ENCODE measurements around the gene ZBTB7C.
A peak's percentile ranks its signal among the peaks of the same experiment; 100 is the strongest.

The ZBTB7C gene

GRCh38 chr18:48186861-48187260, 222.3 kb downstream of the ZBTB7C start:
- Mint-ChIP-seq H3K4me3 (no peak overlapping the region), H3K27ac (peak overlapping the region; percentile 9 to 86 (median 65)), H3K9me3 (no peaks in the 10 kb centered on the region), H3K36me3 (ENCODE audit: low read depth) (no peaks in the 10 kb centered on the region), H3K4me1 (peaks cover 72% of the 10 kb centered on the region), H3K27me3 (ENCODE audit: low read depth) (peaks cover 5% of the 10 kb centered on the region)
- no peak for TF ChIP-seq CTCF (IDR thresholded peaks at IDR 0.05; ENCODE audit: unreplicated experiment in 3 of 3)

- Mint-ChIP-seq H3K36me3 (ENCODE audit: low read depth) (no peaks in the 10 kb centered on the region), H3K4me3 (peak overlapping the region in 1 of 3 experiments; percentile 13), H3K27me3 (ENCODE audit: low read depth) (peaks cover 8% of the 10 kb centered on the region), H3K27ac (peak overlapping the region; percentile 9 to 86 (median 32)), H3K4me1 (peaks cover 71% of the 10 kb centered on the region), H3K9me3 (no peaks in the 10 kb centered on the region)
- no peak for TF ChIP-seq CTCF (IDR thresholded peaks at IDR 0.05; ENCODE audit: unreplicated experiment in 3 of 3)
These were observed 222.9 kb downstream of the ZBTB7C start for GRCh38 chr18:48186131-48186766.

GRCh38 chr18:48184118-48184517, 225.1 kb downstream of the ZBTB7C start:
- Mint-ChIP-seq H3K36me3 (ENCODE audit: low read depth) (no peaks in the 10 kb centered on the region), H3K27me3 (ENCODE audit: low read depth) (peaks cover 8% of the 10 kb centered on the region), H3K4me1 (peaks cover 61% of the 10 kb centered on the region), H3K9me3 (no peaks in the 10 kb centered on the region), H3K4me3 (no peak overlapping the region), H3K27ac (no peak overlapping the region)
- no peak for TF ChIP-seq CTCF (IDR thresholded peaks at IDR 0.05; ENCODE audit: unreplicated experiment in 3 of 3)

GRCh38 chr18:48183613-48184012, 225.6 kb downstream of the ZBTB7C start:
- no peak for TF ChIP-seq CTCF (IDR thresholded peaks at IDR 0.05; ENCODE audit: unreplicated experiment in 3 of 3)
- Mint-ChIP-seq H3K9me3 (no peaks in the 10 kb centered on the region), H3K4me1 (peaks cover 59% of the 10 kb centered on the region), H3K4me3 (no peak overlapping the region), H3K27me3 (ENCODE audit: low read depth) (peaks cover 8% of the 10 kb centered on the region), H3K36me3 (ENCODE audit: low read depth) (no peaks in the 10 kb centered on the region), H3K27ac (no peak overlapping the region)

- peak overlapping the region in 1 of 3 experiments; percentile 21 for H3K27ac Mint-ChIP-seq
- no peaks in the 10 kb centered on the region for H3K36me3 Mint-ChIP-seq (ENCODE audit: low read depth)
- H3K27me3 Mint-ChIP-seq (ENCODE audit: low read depth) = peaks cover 8% of the 10 kb centered on the region
- H3K9me3 Mint-ChIP-seq = no peaks in the 10 kb centered on the region
- H3K4me3 Mint-ChIP-seq = no peak overlapping the region
- no peak for TF ChIP-seq CTCF (IDR thresholded peaks at IDR 0.05; ENCODE audit: unreplicated experiment in 3 of 3)
- H3K4me1 Mint-ChIP-seq = peaks cover 59% of the 10 kb centered on the region
These were observed 226.4 kb downstream of the ZBTB7C start for GRCh38 chr18:48182779-48183178.

- Mint-ChIP-seq H3K4me3 (no peak overlapping the region), H3K27me3 (ENCODE audit: low read depth) (peaks cover 3% of the 10 kb centered on the region), H3K27ac (peak overlapping the region; percentile 15 to 73 (median 56)), H3K36me3 (ENCODE audit: low read depth) (no peaks in the 10 kb centered on the region), H3K4me1 (peaks cover 54% of the 10 kb centered on the region), H3K9me3 (no peaks in the 10 kb centered on the region)
- no peak for TF ChIP-seq CTCF (IDR thresholded peaks at IDR 0.05; ENCODE audit: unreplicated experiment in 3 of 3)
These were observed 227.3 kb downstream of the ZBTB7C start for GRCh38 chr18:48181857-48182256.

Measured in nephron (organoid).